CD1c-positive myeloid dendritic cell (primary cell): ENCODE results near the gene FHIT.

Source experiments
- DNase-seq: peaks from one replicate; pipeline ENCODE4 v3.0.0-alpha.2; 2016; ENCODE audit errors: extremely low spot score

FHIT gene

DNA sequence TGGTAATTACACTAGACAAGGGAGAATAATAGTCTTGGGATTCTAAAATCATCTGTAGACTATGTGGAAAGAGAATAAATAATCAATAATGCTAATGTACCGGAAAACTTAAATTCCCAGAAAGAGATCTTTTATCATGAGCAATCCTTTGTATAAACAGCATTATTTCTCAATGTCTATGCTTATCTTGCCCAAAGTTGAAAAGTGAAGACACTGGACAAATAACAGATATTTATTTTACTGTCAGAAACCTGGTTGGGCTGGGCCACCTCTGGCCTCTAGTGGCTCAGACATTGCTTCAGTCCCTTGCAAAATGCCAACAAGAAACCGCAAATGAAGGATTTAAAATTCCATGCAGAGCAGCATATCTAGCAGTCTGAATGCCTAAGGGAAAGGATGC is 409.9 kb downstream of the FHIT start:
- no peak for DNase-seq

DNA sequence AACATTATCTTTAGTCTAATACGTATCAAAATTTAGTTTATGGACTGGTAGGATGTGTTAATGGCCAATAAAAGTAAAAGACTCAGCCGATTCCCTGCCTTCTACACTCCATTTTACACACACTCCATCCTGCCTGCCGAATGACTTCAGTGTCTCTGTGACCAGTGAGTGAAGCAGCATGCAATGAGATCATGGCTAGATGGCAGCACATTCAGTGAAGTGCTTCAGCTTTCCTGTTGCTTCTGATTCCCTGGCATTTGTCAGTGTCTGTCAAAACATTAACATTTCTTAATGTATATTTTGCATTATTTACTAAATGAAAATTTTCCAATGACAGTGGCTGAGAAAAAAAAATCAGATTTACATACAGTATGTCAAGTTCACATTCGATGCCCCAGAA is 412.0 kb downstream of the FHIT start:
- no peak for DNase-seq

DNA sequence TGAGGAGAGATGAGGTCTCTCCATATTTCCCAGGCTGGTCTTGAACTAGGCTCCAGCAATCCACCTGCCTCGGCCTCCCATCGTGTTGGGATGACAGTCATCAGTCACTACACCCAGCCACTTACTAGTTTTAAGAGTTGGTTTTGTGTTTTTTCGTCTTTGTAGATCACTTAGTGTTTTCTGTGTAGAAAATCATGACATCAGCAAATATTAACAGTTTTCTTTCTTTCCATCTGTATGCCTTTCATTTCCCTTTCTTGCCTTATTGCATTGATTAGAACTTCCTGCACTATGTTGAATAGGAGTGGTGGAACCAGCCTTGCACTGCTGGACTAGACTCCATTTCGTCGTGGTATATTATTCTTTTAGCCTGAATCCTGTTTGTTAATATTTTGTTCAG is 415.5 kb downstream of the FHIT start:
- no peak for DNase-seq

DNA sequence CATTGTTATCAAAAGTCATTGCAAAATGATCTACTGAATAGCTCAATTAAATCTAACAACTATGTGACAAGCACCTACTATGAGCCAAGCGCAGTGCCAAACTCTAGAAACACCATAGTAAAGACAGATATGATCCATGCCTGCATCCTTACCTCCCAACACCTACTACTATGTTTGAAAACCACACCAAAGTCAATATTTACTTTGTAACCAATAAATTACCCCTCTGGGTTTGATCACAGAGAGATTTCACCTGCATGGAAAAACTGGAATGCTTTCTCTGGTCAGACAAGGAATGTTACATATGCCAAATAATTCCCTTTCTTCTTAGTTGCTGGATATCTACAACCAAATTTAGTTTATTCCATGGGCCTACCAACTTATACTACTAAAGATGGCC is 422.2 kb downstream of the FHIT start:
- DNase-seq, result no peak

DNA sequence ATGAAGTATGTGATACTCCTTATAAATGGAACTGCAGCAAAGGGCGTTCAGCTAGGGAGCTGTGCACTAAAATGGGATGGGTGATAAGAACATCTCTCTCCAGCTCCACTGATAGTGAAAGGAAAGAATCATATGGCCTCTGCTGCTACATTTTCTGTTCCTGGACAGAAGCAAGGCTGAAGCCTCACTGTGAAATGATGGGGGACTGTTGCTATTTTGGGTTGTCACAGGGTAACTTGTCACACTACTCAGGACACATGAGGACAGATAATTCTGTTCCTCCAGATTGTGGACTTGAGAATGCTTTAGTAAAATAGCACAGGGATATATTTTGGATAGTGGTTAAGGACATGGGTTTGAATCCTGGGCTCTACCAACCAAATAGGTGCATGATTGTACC is 423.6 kb downstream of the FHIT start:
- DNase-seq, result no peak

DNA sequence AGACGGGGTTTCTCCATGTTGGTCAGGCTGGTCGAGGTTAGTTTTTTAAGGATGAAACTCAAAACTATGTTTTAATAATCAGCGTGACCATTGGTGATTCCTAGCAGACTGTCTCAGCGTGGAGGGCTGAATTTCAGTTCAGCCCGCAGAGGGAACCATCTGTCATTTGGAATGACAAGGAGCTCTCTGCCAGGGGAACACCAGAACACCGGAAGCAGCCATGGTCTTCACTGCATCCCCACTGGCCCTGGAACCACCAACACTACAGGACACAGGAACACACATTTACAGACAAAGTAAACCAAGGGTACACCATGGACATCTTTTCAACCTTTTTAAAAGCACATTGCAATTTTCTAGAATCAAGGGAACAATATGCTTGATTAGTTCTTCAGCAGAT is 424.7 kb downstream of the FHIT start:
- DNase-seq, result no peak

DNA sequence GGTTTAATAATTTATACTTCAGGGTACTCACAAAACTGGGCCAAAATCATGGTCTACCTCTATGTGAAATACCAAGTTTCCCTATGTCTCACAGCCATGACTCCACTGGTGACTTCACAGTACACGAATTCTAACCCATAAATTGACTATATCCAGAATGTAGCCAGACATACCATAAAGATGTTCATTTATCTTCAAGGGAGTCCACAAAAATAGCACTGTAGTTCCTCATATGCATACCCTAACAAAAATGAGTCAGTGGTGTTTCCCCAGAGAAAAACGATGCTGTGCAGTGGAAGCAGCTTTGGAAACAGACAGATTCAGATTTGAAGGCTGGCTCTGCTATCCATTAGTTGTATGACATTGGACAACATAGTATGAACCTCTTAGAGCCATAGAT is 438.8 kb downstream of the FHIT start:
- DNase-seq, result no peak

DNA sequence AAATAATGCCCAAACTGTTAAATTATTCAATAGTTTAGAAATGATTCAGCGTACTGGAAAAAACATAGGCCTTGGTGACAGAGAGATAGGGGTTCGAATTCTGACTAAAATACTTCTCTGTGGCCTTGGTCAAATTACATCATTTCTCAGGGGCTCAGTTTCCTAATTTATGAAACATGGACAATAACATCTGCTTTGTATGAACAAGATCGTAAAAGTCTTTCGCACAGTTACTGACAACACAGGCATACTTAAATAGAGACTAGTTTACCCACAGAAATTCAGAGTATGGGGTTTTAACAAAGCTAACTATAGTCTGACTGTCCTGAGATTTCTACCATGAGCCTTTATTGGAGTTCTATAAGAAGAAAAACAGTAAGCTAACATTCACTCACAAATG is 440.4 kb downstream of the FHIT start:
- DNase-seq, result no peak

DNA sequence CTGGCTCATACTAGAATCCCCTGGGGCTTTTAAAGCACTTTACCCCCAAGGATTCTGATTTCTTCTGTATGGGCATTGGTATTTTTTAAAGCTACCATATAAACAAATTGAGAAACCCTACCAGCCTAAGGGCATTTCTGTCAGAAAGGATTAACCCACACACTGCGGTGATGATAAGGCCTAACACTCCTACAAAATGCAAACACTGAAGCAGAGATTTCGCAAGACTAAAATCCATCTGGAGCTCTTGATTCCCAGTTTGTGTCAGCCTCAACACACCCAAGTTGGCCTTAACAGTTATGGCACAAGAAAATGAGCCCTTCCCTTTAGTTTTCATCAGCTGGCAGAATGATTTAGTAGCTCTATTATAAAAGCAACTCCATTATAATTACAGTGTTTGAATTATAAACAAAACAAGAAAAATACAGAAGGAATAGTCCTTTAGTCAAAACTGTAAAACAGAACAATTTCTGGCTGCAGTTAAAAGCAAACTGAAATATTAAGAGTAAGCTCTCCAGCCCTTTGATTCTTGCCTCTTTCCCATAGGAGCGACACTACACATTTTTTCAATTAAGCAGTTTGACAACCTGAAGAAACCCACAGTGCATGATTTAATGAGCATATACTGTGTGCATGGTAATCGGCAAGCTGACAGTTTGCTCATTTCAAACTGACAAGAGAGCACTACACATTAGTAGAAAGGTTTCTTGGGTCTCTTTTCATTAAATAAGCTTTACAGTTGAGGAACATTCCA is 441.2 kb downstream of the FHIT start:
- no peak for DNase-seq

DNA sequence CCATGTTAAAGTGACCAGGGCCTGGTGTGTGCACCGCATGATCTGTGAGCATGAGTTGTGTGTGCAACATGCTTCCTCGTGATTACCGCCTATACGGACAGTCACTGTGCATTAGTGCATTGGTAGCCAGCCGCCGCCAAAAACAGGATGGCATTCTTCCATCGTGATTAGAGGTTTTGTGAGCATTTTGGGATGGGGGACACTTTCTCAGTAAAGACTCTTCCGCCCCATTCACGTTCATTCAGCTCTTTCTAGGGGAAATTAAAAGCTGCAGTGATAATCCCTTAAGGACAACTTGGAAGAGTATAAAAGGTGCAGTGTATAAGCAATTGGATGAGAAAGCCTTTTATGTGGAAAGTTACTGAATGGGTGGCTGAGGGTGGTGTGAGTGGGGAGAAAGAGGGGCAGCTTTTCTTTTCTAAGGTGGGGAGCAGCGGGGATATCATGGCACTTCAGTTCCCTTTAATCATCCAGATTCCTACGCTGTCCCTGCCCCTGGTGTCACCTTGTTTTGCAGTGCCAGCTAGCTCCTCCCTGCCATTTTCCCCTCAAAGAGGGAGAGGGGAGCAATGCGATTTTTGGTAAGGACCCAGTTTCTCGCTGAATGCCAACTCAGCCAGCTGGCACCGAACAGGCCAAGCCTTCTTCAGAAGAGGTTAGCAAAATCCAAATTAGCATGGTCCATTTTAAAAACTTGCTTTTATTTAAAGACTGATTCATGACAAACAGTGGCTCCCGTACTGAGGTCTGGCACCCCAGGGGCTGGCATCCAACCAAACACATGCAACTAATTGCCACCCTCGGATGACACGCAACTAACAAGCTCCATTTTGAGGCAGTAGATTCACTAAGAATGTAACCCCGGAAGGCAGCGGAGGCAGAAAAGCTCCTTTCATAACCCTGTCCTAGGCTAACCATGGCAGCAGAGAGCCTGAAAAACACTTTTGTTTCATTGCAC is 447.8 kb downstream of the FHIT start:
- DNase-seq, result no peak

DNA sequence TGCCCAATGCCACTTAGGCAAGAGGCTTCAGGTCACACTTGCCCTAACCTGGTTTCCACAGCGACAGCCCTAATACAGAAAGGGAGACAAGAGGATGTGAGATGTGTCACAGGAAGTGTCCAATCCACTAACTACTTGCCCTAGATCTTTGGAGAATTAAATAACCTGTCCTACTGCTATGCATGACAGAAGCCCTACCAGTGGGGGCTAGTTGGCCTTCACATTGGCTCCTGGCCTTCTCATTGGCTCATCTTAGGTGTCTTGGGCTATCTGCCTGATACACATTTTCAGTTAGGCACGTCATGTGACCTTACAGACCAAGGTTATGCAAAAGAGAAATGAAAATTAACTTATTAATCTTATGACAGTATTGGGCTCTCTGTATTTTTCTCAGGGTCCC is 449.9 kb downstream of the FHIT start:
- DNase-seq, result no peak

DNA sequence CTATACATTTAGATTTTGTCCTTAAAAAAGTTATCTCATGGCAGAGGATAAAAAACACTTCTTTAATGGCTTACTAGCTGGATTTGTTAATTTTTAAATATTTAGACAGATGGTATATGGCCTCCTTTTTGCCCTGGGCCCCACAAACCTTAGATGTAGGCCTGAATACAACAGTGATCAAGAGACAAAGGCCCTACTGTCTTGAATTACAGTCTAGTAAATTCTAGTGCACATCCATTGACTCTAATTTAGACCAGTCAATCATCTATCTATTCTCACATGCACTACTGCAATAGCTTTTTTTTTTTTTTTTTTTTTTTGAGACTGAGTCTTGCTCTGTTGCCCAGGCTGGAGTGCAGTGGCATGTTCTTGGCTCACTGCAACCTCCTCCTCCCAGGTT is 452.8 kb downstream of the FHIT start:
- no peak for DNase-seq

DNA sequence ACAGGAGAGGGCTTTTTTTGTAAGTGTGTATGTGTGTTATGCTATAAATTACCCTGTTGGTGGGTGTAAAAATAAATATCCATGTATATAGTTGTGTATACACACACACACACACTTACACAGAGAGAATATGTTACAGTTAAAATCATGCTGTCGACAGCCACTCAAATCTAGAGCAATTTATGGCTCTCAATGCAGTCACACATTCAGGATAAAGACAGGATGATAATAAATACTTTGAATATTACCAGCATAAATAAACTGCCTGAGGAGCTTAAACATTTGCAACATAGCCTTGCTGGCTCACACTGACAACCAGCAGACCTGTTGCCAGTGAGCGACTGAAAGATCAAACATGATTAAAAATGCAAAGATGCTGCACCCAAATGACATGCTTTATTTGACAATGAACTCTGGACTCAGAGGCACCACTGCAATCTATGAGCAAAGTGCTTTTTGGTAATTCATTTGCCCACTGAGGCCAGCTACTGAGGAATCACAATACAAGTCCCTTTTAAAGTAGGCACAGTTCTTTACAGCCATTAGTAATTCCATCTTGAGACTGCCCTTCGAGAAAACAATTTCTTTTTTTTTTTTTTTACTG is 458.9 kb downstream of the FHIT start:
- no peak for DNase-seq

DNA sequence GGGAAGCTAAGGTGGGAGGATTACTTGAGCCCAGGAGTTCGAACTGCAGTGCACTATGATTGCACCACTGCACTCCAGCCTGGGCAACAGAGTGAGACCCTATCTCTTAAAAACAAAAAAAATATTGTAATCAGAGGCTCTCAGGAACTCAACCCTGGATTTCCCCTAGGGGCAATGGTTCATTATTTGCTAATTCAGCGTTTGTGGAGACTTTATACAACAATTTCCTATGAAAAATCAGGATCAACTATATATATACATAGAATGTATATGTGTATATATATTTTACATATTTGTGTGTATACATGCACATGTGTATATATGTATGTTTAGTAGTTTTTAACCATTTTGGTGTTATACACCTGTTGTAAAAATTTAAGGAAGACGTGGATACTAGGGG is 463.1 kb downstream of the FHIT start:
- no peak for DNase-seq

DNA sequence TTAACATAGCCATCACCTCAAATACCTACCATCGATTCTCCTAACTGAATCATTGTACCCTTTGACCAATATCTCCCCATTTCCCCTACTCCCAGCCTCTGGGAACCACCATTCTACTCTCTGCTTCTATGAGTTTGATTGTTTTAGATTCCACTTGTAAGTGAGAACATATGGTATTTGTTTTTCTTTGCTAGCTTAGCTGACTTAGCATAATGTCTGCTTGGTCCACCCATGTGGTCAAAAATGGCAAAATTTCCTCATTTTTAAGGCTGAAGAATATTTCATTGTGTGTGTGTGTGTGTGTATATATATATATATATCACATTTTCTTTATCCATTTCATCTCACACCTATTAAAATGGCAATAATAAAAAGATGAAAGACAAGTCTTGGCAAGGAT is 469.3 kb downstream of the FHIT start:
- no peak for DNase-seq

DNA sequence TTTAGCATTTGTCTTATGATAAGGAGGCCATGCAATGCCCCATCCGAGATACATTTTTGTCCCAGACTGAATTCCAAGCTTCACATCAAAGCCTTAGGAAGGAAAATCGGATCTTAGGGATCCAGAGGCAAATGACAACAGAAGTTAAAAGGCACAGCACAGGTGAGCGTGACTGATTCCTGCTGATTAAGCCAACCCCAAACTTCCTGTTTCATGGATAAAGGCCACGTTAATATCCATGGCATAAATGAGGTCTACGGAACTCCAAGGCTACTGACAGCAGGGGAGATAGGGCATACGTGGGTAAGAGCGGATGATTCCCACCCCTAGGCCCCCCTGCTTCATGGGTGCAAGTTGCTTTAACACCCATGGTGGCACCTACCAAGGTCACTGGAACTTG is 471.6 kb downstream of the FHIT start:
- DNase-seq, result no peak

DNA sequence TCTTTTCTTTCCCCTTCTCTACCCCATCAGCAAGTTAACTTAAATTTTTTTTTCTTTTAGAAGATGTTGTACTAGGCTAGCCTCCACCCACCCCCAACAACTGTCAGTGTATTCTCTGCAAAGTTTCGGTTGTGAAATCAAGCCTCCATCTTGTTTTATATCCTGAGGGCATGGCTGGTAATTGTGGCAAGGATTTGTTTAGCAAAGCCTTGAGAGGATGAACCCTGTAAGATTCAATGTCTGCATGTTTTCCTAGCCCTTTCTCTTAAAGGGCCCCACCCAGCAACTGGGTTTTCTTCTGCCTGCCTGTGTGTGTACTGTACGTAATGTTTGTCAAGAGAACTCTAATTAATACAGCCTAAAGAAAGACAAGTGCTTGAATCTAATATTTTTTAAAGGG is 475.3 kb downstream of the FHIT start:
- no peak for DNase-seq

DNA sequence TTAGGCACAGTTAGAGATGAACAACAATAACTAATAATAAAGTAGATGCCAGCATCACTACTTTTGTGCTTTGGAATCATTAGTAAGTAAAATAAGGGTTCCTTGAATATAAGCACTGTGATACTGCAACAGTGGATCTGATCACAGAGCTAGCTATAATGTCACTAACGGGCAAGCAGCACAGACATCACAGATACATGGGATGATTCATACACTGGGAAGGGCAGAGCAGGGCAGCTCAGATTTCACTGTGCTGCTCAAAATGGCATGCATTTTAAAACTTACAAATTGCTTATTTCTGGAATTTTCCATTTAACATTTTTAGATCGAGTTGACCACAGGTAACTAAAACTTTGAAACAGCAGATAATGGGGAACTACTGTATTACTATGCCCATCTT is 476.6 kb downstream of the FHIT start:
- no peak for DNase-seq

DNA sequence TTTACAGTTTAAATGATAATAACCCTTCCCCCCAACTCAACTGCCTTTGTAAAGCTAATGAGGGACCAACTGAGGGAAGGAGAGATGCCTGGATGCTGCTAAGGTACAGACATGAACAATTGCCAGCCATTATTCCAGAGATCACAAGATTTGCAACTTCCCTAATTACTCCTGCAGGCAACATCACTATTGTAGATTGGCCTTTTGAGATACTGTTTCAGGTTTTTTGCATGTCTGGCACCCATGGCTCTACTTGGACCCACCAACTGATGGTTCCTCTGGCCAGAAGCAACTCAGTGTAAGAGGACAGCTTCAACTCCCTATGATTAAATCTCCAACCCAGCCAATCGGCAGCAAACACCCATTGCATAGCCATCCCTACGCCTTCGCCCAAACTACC is 478.7 kb downstream of the FHIT start:
- no peak for DNase-seq

DNA sequence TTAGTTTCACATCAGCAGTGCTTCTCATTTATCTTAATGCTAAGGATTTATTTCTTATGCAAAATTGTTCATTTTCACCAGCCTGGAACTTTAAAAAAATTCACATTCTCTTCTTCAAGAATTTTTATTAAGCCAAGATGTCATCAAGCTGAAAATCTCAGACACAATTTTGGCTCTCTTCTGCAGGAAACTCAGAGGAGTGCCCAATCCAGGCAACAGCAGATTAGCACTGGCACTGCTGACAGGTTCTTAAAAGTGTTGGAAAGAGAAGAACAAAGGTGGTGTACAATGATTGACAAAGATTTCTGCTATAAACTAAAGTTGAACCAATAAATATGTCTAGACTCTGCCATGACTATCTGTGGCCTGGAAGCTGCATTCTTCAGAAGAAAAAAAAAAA is 479.5 kb downstream of the FHIT start:
- no peak for DNase-seq

DNA sequence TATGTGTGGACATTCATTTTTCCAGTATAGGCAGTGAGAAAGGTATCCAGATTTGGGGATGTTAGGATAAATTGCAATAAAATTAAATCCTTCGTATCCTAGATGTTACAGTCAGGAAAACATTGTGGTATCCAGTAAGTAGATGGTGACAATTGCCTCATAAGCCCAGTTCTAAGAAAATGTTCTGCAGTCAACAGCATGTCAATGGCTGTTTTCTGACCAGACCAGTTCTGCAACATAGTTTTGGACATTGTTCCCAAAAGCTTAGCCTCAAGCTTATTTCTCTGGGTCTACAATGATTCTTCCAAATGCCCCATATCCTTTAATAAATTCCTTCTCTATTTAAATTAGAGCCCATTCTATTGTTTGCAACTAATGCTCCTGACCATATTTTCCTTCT is 480.7 kb downstream of the FHIT start:
- DNase-seq, result no peak

DNA sequence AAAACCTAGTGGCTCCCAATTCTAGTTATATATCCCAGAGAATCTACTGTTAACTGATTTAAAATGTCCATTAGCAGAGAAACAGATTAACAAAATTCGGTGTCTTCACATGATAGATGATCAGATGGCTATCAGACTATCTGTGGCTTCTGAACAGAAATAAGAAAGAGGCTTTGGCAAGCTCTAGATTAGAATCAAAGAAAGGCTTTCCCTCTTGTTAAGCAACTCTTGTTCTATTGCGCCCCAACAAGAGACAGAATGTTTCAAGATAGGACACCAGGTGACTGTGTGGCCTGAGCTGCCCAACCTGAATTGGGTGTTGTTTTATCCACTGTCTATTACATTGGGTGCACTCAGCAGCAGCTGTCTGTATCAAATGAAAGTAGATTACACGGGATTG is 483.7 kb downstream of the FHIT start:
- DNase-seq, result no peak

DNA sequence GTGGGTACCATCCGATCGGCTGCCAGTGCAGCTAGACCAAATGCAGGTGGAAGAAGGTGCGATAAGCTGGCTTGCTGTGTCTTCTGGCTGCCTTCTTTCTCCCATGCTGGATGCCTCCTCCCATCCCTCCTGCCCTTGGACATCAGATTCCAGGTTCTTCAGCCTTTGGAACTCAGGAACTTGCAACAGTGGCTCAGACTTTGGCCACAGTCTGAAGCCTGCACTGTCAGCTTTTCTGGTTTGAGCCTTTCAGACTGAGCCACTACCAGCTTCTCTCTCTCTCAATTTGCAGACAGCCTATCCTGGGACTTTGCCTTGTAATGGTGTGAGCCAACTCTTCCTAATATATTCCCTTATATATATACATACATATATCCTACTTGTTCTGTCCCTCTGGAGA is 485.5 kb downstream of the FHIT start:
- no peak for DNase-seq
